Smooth muscle cell of the brain vasculature (primary cell): ENCODE measurements around the gene AGPAT1.

Experiments used
- DNase-seq: peaks from one replicate; pipeline ENCODE4 v3.0.0-alpha.2; 2012; ENCODE audit warnings: low read depth, low spot score

AGPAT1 gene

GRCh38 chr6:32170294-32170693, 5.6 kb downstream of the AGPAT1 start:
- DNase-seq = no peak

- no peak for DNase-seq
Measured at GRCh38 chr6:32168807-32169591, 6.9 kb downstream of the AGPAT1 start.

- no peak for DNase-seq
Measured at GRCh38 chr6:32168350-32168749, 7.5 kb downstream of the AGPAT1 start.

- no peak for DNase-seq
Measured at GRCh38 chr6:32167761-32168262, 8.1 kb downstream of the AGPAT1 start.

GRCh38 chr6:32167154-32167760, 8.6 kb downstream of the AGPAT1 start:
- no peak for DNase-seq

GRCh38 chr6:32166411-32167061, 9.3 kb downstream of the AGPAT1 start:
- DNase-seq = no peak

- DNase-seq = no peak
Measured at GRCh38 chr6:32164295-32164694, 11.6 kb downstream of the AGPAT1 start, which contains the start of gene EGFL8. Gene EGFL8 (plus strand): TSS chr6:32164595. CDS start chr6:32166166, 1,571 bp downstream.

GRCh38 chr6:32163559-32164258, 12.2 kb downstream of the AGPAT1 start:
- no peak for DNase-seq

GRCh38 chr6:32158052-32158451, 17.8 kb downstream of the AGPAT1 start:
- DNase-seq = no peak

- no peak for DNase-seq
Measured at GRCh38 chr6:32156891-32157290, 19.0 kb downstream of the AGPAT1 start.

GRCh38 chr6:32154514-32155161, 21.2 kb downstream of the AGPAT1 start:
- DNase-seq = no peak

- peak; percentile 84 for DNase-seq
Measured at GRCh38 chr6:32153564-32154513, 22.0 kb downstream of the AGPAT1 start, which contains the start of gene PPT2. Gene PPT2 (plus strand): TSS chr6:32154141. CDS start chr6:32154595, 454 bp downstream.

- no peak for DNase-seq
Measured at GRCh38 chr6:32152769-32153563, 22.9 kb downstream of the AGPAT1 start.

- DNase-seq = no peak
Measured at GRCh38 chr6:32151863-32152768, 23.8 kb downstream of the AGPAT1 start, which contains the start of gene PRRT1. Gene PRRT1 (minus strand): TSS chr6:32151939. CDS start chr6:32151827, 112 bp downstream.

- no peak for DNase-seq
Measured at GRCh38 chr6:32151181-32151862, 24.6 kb downstream of the AGPAT1 start.

GRCh38 chr6:32149932-32150870, 25.7 kb downstream of the AGPAT1 start:
- DNase-seq = no peak
